NCI-H1092 (cell line): ENCODE measurements around the gene TSPAN5.
"Not testable (repeated sequence)": the region's sequence is repeated elsewhere in the genome, so short reads cannot be mapped to it uniquely, and the experiment has no call there.

Source experiments
- DNase-seq: peaks from one replicate; lab custom pipeline; 2025; lab: John Stamatoyannopoulos, UW

The TSPAN5 gene

DNA sequence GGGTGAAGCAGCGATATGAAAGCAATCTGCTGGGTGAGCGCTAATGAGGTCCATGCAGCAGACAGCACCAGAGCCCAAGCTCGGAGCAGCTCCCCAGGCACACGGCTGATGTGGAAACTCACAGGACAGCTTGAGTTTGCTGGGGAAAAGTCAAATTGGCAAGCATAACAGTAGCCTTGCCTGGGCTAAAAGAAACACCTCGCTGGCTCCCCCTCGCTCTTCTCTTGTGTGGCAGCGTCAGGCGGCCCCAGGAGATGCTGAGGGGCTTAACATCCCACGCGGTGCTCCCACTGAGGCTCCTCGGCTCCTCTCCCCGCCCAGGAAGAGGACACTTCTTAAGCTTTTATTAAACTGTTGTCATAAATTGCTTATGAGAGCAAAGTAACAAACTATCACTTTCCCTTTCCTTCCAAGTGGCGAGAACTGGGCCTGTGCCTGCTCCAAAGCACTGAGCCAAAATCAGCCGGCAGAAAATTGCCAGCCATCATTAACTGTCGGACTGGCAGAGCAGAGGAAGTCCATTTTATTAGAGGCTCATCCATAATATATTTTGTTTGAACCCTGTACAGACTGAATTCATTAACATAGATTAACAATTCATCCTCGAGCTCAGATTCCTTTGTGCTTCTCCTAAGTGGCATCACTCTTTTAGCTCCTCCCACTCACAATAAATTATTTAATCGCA lies 111.4 kb downstream of the TSPAN5 start:
- DNase-seq, result no peak

- no peak for DNase-seq
These were observed 113.5 kb downstream of the TSPAN5 start for GRCh38 chr4:98544818-98545414.

- no peak for DNase-seq
These were observed 114.1 kb downstream of the TSPAN5 start for GRCh38 chr4:98544141-98544817.

GRCh38 chr4:98542011-98542410 lies 116.4 kb downstream of the TSPAN5 start:
- no peak for DNase-seq

DNA sequence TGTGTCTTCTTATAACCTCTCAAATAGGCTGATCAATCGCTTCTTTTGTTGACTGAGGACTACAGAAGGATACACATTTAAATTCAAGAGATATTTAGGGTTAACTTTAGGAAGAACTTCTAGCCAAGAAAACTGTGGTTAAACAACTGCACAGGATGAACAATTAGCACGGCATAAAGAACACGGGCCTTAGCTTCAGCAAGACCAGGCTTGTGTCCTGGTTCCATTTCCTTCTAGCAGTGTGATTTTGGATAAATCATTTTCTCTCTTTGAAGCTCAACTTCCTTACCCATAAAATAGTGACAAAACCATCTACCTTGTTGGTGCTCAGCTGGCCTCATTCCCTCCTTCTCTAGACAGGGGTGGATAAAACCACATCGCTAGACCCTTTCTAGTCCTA lies 117.6 kb downstream of the TSPAN5 start:
- no peak for DNase-seq

DNA sequence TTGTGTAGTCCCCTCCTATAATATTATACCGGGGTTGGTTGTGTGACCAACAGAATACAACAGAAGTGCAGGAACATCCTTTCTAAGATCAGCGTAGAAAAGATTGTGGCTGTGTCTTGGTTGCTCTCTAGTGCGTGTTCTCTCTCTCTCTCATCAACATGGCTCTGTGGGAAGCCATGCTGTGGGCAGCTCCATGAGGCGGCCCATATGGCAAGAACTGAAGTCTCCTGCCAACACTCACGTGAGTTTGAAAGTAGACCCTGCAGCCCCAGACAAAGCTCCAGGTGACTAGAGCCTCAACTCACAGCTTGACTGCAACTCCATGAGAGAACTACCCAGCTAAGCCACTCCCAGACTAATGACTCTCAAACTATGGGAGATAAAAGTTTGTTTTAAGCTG lies 118.7 kb downstream of the TSPAN5 start:
- no peak for DNase-seq

- DNase-seq, result no peak
These were observed 119.1 kb downstream of the TSPAN5 start for GRCh38 chr4:98539299-98539698.

DNA sequence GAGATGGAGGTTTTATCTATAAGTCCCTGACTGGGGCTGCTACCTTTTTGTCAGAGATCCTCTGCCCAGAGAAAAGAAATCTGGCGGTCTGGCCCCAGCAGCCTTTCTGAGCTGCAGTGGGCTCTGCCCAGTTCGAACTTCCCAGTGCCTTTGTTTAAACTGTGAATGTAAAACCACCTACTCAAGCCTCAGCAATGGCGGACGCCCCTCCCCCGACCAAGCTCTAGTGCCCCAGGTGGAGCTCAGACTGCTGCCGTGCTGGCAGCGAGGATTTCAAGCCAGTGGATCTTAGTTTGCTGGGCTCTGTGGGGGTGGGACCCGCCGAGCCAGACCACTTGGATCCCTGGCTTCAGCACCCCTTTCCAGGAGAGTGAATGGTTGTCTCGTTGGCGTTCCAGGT lies 121.8 kb downstream of the TSPAN5 start:
- DNase-seq, result no peak

- not testable (repeated sequence) for DNase-seq
These were observed 124.3 kb downstream of the TSPAN5 start for GRCh38 chr4:98534146-98534545.

DNA sequence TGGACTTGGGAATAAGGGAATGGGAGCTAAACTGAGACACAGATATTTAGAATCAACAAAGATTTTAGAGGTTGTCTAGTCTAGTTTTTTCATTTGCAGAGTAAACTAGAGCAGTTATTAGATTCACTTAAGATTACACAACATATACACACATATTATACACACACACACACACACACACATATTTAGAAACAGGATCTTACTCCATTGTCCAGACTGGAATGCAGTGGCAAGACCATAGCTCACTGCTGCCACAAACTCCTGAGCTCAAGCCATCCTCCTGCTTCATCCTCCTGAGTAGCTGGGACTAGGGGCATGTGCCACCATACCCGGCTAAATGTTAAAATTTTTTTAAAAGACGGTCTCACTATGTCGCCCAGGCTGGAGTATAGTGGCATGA lies 127.8 kb downstream of the TSPAN5 start:
- DNase-seq, result no peak

DNA sequence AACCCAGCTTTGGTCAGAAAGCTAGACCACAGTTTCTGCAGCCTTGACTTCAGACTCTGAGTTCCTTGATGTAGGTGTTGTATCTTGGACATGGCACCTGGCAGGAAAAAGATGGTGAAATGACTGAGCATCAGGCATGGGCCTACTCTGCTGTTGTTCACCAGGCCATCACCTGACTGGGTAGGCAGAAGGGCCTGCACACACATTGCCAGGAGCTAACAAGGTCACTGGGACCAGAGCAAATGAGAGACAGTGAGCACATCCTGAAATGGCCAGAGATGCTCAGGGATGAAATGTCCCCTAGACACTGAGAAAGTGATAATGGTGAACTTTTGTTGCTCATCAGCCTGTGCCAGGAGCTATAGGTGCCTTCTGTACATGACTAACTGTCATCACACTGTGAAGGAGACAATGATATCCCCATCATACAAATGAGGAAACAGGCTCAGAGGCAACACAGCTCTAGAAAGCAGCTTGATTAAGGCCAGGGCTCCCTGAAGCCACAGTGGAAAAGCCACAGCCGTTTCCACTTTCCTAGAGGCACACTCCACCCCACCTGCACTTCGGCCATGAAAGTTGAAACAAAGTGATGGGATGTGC lies 128.3 kb downstream of the TSPAN5 start:
- DNase-seq, result no peak

DNA sequence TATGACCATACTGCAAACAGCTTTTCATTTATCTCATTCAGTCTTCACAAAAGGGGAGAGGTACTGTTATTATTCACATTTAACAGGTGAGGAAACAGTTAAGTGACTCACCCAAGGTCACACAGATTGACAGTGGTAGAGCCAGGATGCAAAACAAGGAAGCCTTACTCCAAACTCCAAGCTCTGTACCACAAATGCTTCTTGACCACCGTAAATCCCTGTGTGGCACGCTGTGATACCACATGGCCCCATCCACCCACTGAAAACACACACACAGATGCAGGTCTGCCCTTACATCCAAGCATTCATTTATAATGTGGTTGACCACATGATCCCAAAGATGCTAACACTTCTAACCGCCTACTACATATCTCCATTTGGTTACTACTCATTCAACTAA lies 129.5 kb downstream of the TSPAN5 start:
- no peak for DNase-seq

- no peak for DNase-seq
These were observed 130.7 kb downstream of the TSPAN5 start for GRCh38 chr4:98527534-98528269.

- DNase-seq, result no peak
These were observed 134.2 kb downstream of the TSPAN5 start for GRCh38 chr4:98524230-98524629.

- no peak for DNase-seq
These were observed 135.6 kb downstream of the TSPAN5 start for GRCh38 chr4:98522636-98523395.

GRCh38 chr4:98522062-98522461 lies 136.3 kb downstream of the TSPAN5 start:
- no peak for DNase-seq

DNA sequence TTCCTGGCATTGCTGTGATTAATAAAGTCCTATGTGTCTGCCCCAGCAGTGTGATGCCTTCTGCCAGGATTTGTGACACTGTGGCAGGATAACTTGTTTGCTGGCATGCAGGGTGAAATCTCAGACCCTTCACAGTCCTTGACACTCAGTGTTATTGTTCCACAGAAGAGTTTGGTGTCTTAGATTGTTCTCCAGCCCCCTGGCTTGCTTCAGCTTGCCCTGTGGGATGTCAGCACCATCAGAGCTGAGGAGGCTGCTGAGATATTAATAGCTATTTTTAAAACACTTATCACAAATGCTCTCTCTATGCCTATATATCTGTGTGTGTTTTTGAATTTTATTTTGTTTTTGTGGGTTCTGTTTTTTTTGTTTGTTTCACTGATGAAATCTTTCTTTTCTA lies 136.9 kb downstream of the TSPAN5 start:
- DNase-seq, result no peak

DNA sequence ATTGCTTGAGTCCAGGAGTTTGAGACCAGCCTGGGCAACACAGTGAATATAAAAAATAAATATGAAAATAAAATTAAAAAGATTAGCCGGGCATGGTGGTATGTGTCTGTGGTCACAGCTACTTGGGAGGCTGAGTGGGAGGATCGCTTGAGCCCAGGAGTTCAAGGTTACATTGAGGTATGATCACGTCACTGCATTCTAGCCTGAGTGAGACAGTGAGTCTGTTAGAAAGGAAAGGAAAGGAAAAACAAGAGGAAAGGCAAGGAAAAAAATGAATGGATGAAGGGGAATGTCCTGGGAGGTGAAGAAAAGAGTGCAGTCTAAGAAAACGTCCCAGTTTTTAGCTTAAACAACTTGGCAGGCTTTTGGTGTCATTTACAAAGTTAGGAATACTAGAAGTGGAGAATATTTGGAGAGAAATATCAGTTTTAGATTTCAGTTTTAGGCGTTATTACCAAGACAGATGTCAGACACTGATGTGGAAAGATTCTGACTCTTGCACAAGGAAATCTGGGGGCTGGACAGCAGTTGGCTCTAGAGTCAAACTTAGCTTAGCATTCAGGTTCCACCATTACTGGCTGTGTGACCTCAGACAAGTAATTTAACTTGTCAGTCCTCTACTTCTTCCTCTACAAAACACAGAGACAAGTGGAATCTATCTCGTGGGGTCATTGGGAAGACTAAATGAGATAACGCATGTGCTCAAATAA lies 139.0 kb downstream of the TSPAN5 start:
- DNase-seq, result no peak

GRCh38 chr4:98518559-98519267 lies 139.7 kb downstream of the TSPAN5 start:
- no peak for DNase-seq
